OCI-LY1 (cell line): ENCODE data around the gene UPF2.

Experiments used
- EZH2 ChIP-seq: fragments of 200-600 bp; sonication (generic), shearing (Covaris generic); IDR thresholded peaks from 2 replicates; pipeline ENCODE4 v1.8.0; 2017; ENCODE audit warnings: borderline replicate concordance, mixed run types, mild to moderate bottlenecking, antibody characterized with exemption, low read length, moderate library complexity, mixed read lengths
- TF ChIP-seq, protein P1 (sequence below): fragments of 200-600 bp; sonication (generic), shearing (Covaris generic); IDR thresholded peaks from 2 replicates; pipeline ENCODE4 v1.5.1; 2017; ENCODE audit warnings: mild to moderate bottlenecking, antibody characterized with exemption, low read length, moderate library complexity, mixed read lengths

GRCh38 chr10:11919271-11919670, 123.3 kb downstream of the UPF2 start:
- TF ChIP-seq, protein P1, sequence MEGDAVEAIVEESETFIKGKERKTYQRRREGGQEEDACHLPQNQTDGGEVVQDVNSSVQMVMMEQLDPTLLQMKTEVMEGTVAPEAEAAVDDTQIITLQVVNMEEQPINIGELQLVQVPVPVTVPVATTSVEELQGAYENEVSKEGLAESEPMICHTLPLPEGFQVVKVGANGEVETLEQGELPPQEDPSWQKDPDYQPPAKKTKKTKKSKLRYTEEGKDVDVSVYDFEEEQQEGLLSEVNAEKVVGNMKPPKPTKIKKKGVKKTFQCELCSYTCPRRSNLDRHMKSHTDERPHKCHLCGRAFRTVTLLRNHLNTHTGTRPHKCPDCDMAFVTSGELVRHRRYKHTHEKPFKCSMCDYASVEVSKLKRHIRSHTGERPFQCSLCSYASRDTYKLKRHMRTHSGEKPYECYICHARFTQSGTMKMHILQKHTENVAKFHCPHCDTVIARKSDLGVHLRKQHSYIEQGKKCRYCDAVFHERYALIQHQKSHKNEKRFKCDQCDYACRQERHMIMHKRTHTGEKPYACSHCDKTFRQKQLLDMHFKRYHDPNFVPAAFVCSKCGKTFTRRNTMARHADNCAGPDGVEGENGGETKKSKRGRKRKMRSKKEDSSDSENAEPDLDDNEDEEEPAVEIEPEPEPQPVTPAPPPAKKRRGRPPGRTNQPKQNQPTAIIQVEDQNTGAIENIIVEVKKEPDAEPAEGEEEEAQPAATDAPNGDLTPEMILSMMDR = no peak
- no peak for TF ChIP-seq EZH2
